ENCODE measurements around the gene CHRNB1.
A peak's percentile ranks its signal among the peaks of the same experiment; 100 is the strongest.
"Not testable (repeated sequence)": the region's sequence is repeated elsewhere in the genome, so short reads cannot be mapped to it uniquely, and the experiment has no call there.

The CHRNB1 gene

DNA sequence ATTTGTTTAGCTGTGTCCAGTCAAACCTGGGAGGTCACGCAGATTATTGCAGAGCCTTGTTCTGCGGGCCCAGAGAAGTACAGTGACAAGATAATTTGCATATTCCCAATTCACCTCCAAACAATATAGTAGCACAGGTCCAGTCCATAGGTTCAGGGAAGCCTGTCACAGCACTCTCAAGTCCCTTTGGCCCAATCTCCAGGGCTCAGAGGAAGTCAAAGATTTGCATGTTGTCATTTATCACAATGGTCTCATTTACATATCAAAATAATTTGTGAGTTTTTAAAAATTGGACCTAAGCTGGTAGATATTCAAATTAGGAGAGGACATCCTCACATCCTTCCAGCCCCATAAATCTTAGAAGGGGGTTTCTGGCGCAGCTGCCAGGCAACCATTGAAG, 22.6 kb downstream of the CHRNB1 start:
- DNase-seq (ENCODE audit: low read depth) = no peak

DNA sequence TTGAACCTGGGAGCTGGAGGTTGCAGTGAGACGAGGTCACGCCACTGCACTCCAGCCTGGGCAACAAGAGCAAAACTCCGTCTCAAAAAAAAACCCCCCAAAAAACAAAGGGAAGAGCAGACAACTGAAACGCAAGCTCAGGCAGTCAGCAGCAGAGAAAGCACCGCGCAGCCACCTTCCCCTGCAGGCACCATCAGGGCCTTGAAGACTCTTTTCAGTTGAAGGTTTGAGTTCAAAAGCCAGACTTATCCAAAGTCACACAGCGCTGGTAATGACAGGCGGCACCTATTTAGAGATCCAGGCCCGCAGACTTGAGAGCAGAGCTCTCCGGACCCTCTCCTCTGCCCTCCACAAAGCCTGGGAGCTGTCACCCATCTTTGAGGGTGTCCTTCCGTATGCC, 23.4 kb downstream of the CHRNB1 start:
- DNase-seq (ENCODE audit: low read depth) = no peak

DNA sequence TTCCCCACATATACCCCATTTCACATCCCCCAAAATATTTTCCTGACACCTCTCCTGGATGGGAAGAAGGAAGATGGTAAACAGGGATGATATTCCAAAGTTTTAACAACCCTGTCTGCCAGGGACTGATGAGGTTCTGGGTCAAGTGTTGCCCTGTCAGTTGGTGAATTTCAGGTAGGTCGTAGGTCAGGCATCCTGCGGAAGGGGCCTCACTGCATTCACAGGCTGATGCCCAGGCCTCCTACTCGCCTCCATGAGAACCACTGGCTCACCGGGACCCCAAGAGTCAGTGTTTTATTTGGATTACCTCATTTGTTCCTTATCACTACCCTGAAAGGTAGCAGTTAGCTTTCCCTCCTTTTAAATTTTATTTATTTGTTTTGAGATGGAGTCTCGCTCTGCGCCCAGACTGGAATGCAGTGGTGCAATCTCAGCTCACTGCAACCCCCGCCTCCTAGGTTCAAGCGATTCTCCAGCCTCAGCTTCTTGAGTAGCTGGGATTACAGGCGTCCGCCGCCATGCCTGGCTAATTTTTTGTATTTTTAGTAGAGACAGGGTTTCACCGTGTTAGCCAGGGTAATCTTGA, 24.0 kb downstream of the CHRNB1 start:
- no peak for DNase-seq (ENCODE audit: low read depth)

DNA sequence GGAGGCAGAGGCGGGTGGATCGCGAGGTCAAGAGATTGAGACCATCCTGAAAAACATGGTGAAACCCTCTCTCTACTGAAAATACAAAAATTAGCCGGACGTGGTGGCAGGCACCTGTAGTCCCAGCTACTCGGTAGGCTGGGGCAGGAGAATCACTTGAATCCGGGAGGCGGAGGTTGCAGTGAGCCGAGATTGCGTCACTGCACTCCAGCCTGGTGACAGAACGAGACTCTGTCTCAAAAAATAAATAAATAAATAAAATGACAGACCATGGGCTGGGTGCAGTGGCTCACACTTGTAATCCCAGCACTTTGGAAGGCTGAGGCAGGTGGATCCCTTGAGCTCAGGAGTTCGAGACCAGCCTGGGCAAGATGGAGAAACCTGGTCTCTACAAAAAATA, 25.0 kb downstream of the CHRNB1 start:
- DNase-seq (ENCODE audit: low read depth) = not testable (repeated sequence)

DNA sequence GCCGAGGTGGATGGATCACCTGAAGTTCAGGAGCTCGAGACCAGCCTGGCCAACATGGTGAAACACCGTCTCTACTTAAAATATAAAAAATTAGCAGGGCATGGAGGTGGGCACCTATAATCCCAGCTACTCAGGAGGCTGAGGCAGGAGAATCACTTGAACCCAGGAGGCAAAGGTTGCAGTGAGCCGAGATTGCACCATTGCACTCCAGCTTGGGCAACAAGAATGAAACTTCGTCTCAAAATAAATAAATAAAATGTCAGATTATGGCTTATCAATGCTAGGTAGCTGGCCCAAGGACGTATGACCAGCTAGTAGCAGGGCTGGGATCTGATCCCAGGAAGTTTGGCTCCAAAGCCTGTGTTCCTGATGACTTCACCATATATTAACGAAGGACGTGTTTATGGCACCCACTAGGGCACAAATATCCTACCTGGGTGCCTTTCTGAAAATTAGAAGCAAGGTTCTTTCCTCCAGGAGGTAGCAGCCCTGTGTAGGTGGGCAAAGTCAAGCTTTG, 25.7 kb downstream of the CHRNB1 start:
- not testable (repeated sequence) for DNase-seq (ENCODE audit: low read depth)

DNA sequence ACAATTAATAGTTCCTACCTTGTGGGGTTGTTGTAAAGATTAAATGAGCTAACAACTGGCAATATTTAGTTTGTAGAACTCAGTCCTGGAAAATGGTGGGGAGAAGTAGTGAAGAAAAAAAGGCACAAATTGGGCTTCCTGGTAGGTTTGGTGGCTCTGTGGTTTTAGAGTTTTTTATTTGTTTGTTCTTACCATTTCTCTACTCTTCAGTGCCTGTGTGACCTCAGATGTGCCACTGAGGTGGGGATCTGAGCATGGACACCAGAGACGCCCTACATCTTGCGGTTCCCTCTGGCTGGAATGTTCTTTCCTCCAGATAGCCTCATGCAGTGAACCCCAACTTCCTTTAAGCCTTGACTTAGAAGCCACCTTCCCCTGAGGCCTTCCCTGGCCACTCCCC, 26.9 kb downstream of the CHRNB1 start:
- DNase-seq (ENCODE audit: low read depth) = no peak

DNA sequence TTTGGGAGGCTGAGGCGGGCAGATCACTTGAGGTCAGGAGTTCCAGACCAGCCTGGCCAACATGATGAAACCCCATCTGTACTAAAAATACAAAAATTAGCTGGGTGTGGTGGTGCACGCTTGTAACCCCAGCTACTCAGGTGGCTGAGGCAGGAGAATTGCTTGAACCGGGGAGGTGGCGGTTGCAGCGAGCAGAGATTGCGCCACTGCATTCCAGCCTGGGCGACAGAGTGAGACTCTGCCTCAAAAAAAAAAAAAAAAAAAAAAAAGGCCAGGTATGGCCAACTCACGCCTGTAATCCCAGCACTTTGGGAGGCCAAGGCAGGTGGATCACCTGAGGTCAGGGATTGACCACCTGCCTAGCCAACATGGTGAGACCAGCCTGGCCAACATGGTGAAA, 29.9 kb downstream of the CHRNB1 start:
- DNase-seq (ENCODE audit: low read depth) = not testable (repeated sequence)

DNA sequence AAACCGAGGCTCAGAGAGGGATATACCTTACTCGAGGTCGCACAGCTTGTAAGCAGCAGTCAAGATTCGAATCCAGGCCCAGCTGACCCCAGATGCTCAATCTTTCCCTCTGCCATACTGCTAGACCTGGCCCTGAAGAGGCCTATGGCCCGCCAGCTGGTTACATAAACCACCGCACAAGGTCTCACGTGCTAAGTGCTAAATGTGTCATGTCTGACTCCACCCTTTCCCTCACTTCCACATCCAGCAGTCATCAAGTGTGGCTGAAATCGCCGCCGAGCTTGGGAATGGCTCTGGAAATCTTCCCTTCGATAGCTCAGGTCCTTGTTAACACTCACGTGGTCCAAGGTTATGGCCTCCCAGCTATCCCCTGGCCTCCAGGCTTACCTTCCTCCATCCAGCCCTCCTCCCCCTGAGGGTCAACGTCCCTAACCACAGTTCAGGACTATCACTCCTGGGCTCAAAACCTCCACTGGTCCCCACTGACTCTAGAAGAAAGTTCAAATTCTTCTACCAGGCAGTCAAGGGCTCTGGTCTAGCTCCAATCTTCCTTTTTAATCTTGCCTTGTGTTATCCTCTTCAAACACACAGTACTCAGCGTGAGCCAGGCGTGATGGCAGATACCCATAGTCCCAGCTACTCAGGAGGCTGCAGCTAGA, 31.0 kb downstream of the CHRNB1 start:
- DNase-seq (ENCODE audit: low read depth) = no peak

DNA sequence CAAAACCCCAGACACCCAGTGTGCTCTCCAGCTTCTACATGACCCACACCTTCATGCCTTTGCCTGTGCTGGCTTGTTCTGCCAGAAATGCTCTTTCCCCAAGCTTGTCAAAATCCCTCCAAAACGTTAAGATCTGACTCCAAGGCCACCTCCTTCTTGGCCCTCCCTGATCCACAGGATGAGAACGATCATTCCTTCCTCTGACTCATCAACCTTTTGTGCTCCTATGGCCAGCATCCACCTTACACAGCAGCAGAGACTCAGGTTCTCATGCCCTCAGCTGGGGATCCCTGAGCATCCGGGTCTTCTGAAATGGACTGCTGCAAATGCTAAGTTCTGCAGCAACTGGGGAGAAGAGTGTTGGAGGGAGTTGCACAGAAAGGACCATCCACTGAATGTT, 31.6 kb downstream of the CHRNB1 start:
- no peak for DNase-seq (ENCODE audit: low read depth)

DNA sequence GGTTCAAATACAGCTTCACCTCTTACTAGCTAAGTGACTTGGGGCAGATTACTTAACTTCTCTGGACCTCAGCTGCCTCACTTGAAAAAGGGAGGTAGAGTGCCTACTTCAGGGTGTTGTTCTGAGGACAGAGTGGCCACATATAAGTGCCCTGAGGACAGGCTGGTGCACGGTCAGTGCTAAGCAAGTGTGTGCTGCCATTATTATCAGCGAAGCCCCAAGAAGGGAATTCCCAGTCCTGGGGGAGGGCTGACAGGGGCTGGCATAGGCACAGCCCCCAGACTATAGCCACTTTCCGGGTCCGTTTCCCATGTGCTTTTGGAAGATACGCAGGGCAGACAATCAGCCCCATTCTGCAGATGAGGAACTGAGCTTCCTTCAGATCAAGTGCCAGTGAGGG, 32.1 kb downstream of the CHRNB1 start:
- DNase-seq (ENCODE audit: low read depth) = no peak

DNA sequence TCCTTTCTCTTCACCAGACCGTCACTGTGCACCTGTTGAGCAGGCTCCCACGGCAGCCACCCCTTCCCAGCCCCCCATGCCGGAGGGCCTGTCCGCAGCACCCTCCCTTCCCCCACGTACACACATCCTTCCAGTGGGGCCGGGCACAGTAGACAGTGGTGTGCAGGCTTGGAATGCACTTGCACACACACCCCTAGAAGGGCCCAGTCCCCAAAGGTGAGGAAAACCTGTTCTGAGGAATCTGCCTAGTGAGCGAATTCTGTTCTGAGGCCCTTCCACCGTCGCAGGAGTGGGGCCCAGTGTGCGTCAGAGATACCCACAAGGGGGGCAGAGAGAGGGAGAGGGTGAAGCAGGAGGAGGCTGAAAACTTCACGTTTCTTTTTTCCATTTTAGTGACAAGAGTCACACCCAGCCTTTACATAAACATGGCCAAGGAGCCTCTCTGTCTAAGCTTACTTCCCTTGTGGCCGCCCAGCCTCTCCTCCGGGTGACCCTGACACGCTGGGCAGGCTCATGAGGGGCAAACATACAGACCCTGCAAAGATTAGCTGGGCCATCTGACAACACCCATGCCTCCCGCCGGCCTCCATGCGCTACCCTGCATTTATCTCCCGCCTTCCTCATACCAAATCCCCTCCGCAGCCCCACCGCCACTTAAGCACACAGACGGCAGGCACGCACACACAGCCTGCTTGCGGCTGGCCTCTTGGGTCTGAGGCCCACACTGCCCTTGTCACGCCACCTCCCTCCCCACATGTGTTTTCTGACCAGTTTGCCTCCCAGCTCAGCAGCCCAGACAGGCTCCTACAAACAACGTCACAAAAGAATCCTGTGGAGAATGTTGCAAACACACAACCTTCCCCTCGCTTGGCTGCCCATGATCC, 32.8 kb downstream of the CHRNB1 start:
- peak; percentile 31 for DNase-seq (ENCODE audit: low read depth)

DNA sequence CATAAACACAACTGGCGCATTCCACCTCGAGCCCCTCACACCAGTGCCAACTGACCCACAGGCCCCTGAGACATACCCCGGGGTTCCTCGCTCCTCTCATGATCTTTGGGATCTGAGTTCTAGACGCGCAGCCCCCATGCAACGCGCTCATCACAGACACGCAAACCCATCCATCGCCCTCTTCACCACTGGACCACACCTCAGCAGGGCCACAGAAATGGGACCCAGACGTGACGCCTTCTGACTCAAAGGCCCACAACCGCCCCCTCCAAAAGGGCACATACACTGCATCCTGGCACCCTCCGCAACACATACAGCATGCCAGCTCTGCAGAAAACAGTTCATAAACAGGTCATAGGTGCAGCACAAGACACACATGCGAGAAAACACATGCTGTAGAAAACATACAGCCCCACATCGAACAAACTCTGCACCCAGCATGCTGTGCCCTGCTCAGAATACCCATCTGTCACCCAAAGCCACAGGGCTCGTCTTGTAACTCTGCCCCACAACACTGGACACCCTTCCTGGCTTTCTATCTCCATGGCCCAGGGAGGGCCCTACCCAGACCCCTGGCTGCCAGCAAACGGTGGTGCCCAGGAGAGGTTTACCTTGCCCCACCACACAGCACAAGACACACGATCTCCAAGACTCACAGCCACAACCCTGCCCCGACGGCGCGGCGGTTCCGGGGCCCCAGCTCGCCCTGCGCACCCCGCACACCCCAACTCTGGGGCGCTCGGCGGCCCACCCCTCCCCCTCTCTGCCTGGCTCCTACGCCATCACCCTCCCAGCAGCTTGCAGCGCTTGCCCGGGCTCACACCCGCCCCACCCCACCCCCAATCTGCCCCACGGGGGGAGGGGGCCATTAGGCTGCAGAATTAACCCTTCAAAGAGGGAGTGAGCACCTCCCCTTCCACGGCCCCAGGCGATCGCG, 33.7 kb downstream of the CHRNB1 start:
- DNase-seq (ENCODE audit: low read depth) = peak; percentile 42

DNA sequence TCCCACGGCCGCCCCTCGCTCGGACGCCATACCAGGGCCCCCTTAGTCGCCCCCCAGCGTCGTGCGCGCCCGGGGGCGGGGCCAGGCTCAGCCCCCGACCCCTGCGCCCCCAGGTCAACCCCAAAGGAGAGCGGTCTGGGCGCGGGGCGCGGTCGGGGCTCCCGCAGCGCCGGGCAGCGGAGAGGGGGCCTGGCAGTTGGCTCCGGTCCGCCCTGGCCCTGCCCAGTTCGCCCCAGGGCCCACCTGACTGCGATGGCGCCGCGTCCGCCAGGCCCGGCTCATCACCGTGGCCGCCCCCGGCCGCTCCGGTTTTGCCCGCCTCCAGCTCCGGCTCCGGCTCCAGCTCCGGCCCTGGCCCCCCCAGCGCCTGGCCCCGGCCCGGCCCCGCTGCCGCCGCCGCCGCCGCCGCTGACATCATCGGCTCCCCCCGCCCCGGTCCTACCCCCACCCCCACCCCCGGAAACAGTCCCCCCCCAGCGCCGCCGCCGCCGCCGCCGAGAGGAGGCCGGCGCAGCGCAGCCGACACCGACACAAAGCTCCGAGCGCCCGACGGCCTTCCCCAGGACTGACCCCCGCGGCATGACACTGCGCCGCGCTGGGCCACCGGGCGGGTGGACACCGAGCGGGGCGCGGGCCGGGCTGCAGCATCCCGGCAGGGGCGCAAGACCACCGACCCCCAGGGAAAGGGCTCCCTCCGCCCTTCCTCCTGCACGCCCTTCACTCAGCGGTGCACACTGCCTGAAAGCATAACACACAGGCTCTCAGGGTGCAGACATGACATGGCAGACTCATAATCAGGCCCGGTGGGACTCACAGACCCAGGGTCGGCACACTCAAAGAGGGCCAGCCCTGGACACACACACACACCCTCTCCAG, 34.6 kb downstream of the CHRNB1 start, which contains the start of gene ZBTB4:
ZBTB4 (minus strand) TSS at position 419 of the 876 bp plus-strand sequence. CDS start 12,830 bp downstream, outside the sequence.
- peak; percentile 57 for DNase-seq (ENCODE audit: low read depth)

DNA sequence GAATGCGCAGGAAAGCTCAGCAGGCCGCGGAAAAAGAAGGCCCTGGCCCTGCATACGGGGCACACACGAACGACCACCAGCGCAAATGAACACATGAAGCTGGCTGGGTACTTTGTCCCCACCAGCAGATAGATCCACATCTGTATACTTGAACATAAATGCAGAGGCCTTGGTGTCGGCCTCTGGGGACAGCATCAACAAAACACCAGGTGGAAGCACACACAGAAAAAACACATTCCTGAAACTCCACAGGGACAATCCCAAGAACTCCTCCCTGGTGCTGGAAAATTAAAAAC, 35.2 kb downstream of the CHRNB1 start:
- no peak for DNase-seq (ENCODE audit: low read depth)

DNA sequence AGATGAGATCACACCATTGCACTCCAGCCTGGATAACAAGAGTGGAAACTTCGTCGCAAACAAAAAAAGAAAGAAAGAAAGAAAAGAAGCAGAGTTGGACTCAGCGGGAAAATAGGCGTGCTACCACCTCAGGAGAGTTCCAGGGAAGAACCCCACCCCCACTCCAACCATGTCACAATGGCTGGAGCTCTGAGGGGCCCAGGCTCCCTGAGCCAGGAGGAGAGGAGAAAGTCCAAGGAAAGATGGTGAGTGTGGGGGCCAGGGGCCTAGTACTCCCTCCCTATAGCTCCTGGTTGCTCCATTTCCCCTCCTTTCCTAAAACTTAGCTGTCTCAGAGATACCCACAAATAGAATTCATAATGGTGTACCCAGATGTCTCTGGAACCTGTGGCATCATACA, 36.4 kb downstream of the CHRNB1 start, which contains the start of gene SLC35G6:
SLC35G6 (plus strand) TSS at position 172 of the 400 bp plus-strand sequence; CDS start at position 243, 71 bp downstream.
- DNase-seq (ENCODE audit: low read depth) = not testable (repeated sequence)

DNA sequence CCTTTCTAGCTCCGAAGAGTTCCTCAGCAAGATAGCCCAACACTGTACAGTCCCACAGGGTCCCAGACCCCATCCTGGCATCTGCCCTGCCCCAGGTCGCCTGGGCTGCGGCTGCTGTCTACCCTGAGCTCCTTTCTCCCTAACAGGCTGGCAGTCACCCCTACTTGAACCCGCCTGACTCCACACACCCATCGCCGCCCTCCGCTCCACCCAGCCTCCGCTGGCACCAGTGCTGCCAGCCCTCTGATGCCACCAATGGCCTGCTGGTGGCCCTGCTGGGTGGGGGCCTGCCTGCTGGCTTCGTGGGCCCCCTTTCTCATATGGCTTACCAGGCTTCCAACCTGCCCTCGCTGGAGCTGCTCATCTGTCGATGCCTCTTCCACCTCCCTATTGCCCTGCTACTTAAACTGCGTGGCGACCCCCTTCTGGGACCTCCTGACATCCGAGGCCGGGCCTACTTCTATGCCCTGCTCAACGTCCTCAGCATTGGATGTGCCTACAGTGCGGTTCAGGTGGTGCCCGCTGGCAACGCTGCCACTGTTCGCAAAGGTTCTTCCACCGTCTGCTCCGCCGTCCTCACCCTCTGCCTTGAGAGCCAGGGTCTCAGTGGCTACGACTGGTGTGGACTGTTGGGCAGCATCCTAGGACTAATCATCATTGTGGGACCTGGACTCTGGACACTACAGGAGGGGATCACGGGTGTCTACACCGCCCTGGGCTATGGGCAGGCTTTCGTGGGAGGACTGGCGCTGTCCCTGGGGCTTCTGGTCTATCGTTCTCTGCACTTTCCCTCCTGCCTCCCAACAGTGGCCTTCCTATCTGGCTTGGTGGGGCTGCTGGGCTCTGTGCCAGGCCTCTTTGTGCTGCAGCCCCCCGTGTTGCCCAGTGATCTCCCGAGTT, 37.2 kb downstream of the CHRNB1 start:
- DNase-seq (ENCODE audit: low read depth) = not testable (repeated sequence)

DNA sequence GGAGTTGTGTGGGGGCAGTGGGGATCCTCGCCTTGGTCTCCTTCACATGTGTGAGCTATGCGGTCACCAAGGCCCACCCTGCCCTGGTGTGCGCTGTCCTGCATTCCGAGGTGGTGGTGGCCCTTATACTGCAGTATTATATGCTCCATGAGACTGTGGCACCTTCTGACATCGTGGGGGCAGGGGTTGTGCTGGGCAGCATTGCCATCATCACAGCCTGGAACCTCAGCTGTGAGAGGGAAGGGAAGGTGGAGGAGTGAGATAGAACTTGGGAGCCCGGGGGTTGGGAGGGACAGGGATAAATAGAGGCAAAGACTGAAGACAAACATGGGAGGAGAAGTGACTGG, 37.9 kb downstream of the CHRNB1 start:
- not testable (repeated sequence) for DNase-seq (ENCODE audit: low read depth)

DNA sequence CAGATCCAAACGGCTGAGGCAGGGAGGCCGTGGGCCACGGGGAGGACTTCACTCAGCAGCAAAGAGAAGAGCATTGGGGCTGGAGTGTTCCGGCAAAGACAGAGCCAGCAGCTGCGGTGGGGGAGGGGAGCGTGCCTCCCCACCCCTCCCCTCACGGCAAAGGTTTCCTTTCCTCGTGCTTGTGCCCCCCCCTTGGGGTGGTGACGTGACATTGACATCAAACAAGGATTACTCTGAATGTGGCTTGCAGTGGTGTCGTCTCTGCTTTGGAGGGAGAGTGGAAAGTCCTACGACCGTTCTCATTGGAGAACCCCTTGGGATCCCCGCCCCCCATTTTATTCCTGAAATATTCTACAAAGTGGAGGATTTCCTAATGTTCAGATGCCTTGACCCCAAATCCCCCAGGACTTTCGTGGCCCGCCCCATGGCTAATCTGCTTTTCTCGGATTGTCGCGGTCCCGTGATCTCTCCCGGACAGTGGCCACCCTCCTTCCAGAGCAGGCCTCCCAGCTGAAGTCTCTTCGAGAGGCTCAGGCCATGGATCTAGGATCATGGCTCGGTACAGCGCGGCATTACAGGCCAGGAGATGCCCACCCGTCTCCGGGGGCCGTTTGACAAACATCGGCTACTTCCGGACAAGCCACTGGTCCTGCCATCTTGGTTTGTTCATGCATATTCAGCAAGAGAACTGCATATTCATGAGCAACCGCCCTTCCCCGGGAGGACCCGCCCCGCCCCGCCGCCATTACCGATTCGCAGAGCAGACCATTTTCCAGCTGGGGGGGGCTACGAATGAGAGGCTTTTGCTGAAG, 38.6 kb downstream of the CHRNB1 start:
- peak; percentile 90 for DNase-seq (ENCODE audit: low read depth)
